Upper lobe of left lung (tissue), 6 donors: ENCODE data around the gene FOXA1. TPM values are rescaled to one million over a fixed set of nuclear protein-coding genes. Genes with fewer than 3 reads are reported as not detected.

Experiments
- ATAC-seq, 2 donors: fragments of 200-7000 bp; cut with Tn5 transposase; one replicate each; pipeline ENCODE4 v1.9.1; 2022; ENCODE audit warnings: mild to moderate bottlenecking in 2 of 2, moderate library complexity in 2 of 2; ENCODE audit not compliant: low FRiP score in 2 of 2
- DNase-seq, 2 donors: peaks; one replicate each; pipeline ENCODE4 v3.0.0-alpha.2; 2019 to 2020
- H3K27ac ChIP-seq, 4 donors: fragments of 200-600 bp; sonication (generic); one replicate each; pipeline ENCODE4 v1.5.1; 2016 to 2019
- H3K27me3 ChIP-seq, 4 donors: fragments of 200-600 bp; sonication (generic); one replicate each; pipeline ENCODE4 v1.5.1; 2017 to 2019
- H3K36me3 ChIP-seq, 4 donors: fragments of 200-600 bp; sonication (generic); one replicate each; pipeline ENCODE4 v1.5.1; 2016 to 2019
- H3K4me1 ChIP-seq, 4 donors: fragments of 200-600 bp; sonication (generic); one replicate each; pipeline ENCODE4 v1.5.1; 2018 to 2019
- H3K4me3 ChIP-seq, 4 donors: fragments of 200-600 bp; sonication (generic); one replicate each; pipeline ENCODE4 v1.5.1; 2017 to 2019; ENCODE audit warnings: mild to moderate bottlenecking in 2 of 4, moderate library complexity in 1 of 4
- H3K9me3 ChIP-seq, 4 donors: fragments of 200-600 bp; sonication (generic); one replicate each; pipeline ENCODE4 v1.5.1; 2018 to 2019
- EP300 ChIP-seq, 4 donors: sonication (generic); formaldehyde crosslinking; IDR thresholded peaks; one replicate each; pipeline ENCODE4 v1.5.1; 2017; ENCODE audit warnings: antibody characterized with exemption in 4 of 4, control low read depth in 2 of 4
- POLR2A ChIP-seq, 4 donors: fragments of 450-650 bp; IDR thresholded peaks; one replicate each; pipeline ENCODE4 v1.5.1; 2016 to 2017; ENCODE audit warnings: antibody characterized with exemption in 4 of 4, mild to moderate bottlenecking in 2 of 4
- POLR2AphosphoS5 ChIP-seq, 2 donors: sonication (generic); formaldehyde crosslinking; IDR thresholded peaks; one replicate each; pipeline ENCODE4 v1.5.1; 2017; ENCODE audit warnings: antibody characterized with exemption in 2 of 2
- WGBS, 2 donors: methylation state at CpG; one replicate each; pipeline ENCODE4 v1.1.5; 2017 to 2018; 5-methylcytosine and 5-hydroxymethylcytosine counted together
- total RNA-seq, 6 donors: library from RNA; depleted of rRNA in 4 of 6; stranded (reverse); fragments of >200 nt in 4 of 6; gene quantifications; one replicate each; pipeline versions ENCODE4 v1.1.0 to v1.2.1, GENCODE V29; 2016 to 2021
- TF ChIP-seq, protein P1 (sequence below), 6 experiments: fragments of 450-650 bp in 4 of 6; fragments of 200-600 bp in 2 of 6; sonication (generic) in 2 of 6; IDR thresholded peaks; one replicate each; pipeline ENCODE4 v1.5.1; 2016 to 2019; ENCODE audit warnings: antibody characterized with exemption in 6 of 6
- donor health status: DM: no; HTN: no; CAD: no; lungs with moderate emphysema.
- donor health status: DM: no; HTN: yes; CAD: no; lungs with severe emphysema.

The FOXA1 gene
- total RNA-seq, 6 donors from 2014 or later, result 25.1 to 69.2 (median 34.6) TPM

GRCh38 chr14:37580146-37580545, 14.9 kb downstream of the FOXA1 start:
- peaks cover 7 to 17% (median 14%) of the 10 kb centered on the region in 4 donors for H3K4me1 ChIP-seq

GRCh38 chr14:37579274-37579673, 15.8 kb downstream of the FOXA1 start:
- Histone ChIP-seq H3K4me1 (peaks cover 2 to 9% (median 8%) of the 10 kb centered on the region in 4 donors), H3K4me3 (no peak overlapping the region), H3K27me3 (peaks cover 0 to 11% (median 5%) of the 10 kb centered on the region in 4 donors), H3K9me3 (no peaks in the 10 kb centered on the region), H3K27ac (no peak overlapping the region), H3K36me3 (no peaks in the 10 kb centered on the region)
- TF ChIP-seq, protein P1, sequence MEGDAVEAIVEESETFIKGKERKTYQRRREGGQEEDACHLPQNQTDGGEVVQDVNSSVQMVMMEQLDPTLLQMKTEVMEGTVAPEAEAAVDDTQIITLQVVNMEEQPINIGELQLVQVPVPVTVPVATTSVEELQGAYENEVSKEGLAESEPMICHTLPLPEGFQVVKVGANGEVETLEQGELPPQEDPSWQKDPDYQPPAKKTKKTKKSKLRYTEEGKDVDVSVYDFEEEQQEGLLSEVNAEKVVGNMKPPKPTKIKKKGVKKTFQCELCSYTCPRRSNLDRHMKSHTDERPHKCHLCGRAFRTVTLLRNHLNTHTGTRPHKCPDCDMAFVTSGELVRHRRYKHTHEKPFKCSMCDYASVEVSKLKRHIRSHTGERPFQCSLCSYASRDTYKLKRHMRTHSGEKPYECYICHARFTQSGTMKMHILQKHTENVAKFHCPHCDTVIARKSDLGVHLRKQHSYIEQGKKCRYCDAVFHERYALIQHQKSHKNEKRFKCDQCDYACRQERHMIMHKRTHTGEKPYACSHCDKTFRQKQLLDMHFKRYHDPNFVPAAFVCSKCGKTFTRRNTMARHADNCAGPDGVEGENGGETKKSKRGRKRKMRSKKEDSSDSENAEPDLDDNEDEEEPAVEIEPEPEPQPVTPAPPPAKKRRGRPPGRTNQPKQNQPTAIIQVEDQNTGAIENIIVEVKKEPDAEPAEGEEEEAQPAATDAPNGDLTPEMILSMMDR (IDR thresholded peaks at IDR 0.05), result no peak
- TF ChIP-seq EP300 (IDR thresholded peaks at IDR 0.05), result no peak
- no peak for TF ChIP-seq POLR2A (IDR thresholded peaks at IDR 0.05)
- no peak for TF ChIP-seq POLR2AphosphoS5 (IDR thresholded peaks at IDR 0.05)
- ATAC-seq (no peak), DNase-seq (no peak)
- 46 to 51% methylated on average over 9 of the region's 9 CpGs for WGBS, 2 donors

More at GRCh38 chr14:37580146-37580545, 14.9 kb downstream of the FOXA1 start:
- Histone ChIP-seq H3K36me3 (no peaks in the 10 kb centered on the region), H3K4me3 (no peak overlapping the region), H3K27me3 (peaks cover 0 to 19% (median 8%) of the 10 kb centered on the region in 4 donors), H3K27ac (no peak overlapping the region), H3K9me3 (no peaks in the 10 kb centered on the region)
- ATAC-seq, result no peak
- no peak for DNase-seq
- WGBS, 2 donors, result 85 to 86% methylated on average over 2 of the region's 2 CpGs
- TF ChIP-seq POLR2AphosphoS5 (IDR thresholded peaks at IDR 0.05), result no peak
- TF ChIP-seq POLR2A (IDR thresholded peaks at IDR 0.05), result no peak
- no peak for TF ChIP-seq EP300 (IDR thresholded peaks at IDR 0.05)

DNA sequence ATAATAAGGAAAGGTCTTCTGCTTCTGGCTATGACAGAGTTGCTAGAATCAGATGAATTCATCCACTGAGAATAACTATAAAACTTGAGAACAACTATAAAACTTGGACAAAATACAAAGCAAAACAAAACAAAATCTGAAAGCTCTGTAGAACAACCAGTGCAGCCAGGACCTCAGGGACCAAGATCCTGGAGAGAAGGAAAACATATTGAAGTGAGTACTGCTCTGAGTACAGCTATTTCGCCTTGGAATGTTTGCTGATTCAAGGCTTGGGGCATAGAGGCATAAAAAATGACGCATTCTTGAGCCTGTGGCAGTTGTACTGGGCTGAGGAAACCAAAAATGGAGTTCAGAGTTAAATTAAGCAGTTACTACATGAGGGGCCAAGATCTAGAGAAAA, 21.7 kb downstream of the FOXA1 start:
- Histone ChIP-seq H3K9me3 (no peaks in the 10 kb centered on the region), H3K27me3 (no peaks in the 10 kb centered on the region), H3K27ac (no peak overlapping the region), H3K4me3 (no peak overlapping the region), H3K36me3 (no peaks in the 10 kb centered on the region), H3K4me1 (no peaks in the 10 kb centered on the region)
- TF ChIP-seq EP300 (IDR thresholded peaks at IDR 0.05) (no peak), POLR2AphosphoS5 (IDR thresholded peaks at IDR 0.05) (no peak), POLR2A (IDR thresholded peaks at IDR 0.05) (no peak)
- TF ChIP-seq, protein P1 (IDR thresholded peaks at IDR 0.05), result no peak
- WGBS, 2 donors, result 59 to 70% methylated on average over 2 of the region's 2 CpGs
- DNase-seq (no peak), ATAC-seq (no peak)

- H3K36me3 ChIP-seq, result no peaks in the 10 kb centered on the region
- no peak for TF ChIP-seq EP300 (IDR thresholded peaks at IDR 0.05)
- no peak for TF ChIP-seq POLR2A (IDR thresholded peaks at IDR 0.05)
- TF ChIP-seq, protein P1 (IDR thresholded peaks at IDR 0.05), result no peak
- no peak for TF ChIP-seq POLR2AphosphoS5 (IDR thresholded peaks at IDR 0.05)
- no peak for ATAC-seq
- H3K4me3 ChIP-seq, result no peak overlapping the region
- no peaks in the 10 kb centered on the region for H3K9me3 ChIP-seq
- H3K27me3 ChIP-seq, result no peaks in the 10 kb centered on the region
- H3K27ac ChIP-seq, result no peak overlapping the region
- H3K4me1 ChIP-seq, result peaks cover 0 to 6% (median 0%) of the 10 kb centered on the region in 4 donors
- DNase-seq, result no peak
- WGBS, 2 donors, result 86 to 90% methylated on average over 4 of the region's 4 CpGs
Observed at GRCh38 chr14:37571391-37571790, 23.7 kb downstream of the FOXA1 start.

GRCh38 chr14:37569729-37570128, 25.3 kb downstream of the FOXA1 start:
- DNase-seq, result no peak
- TF ChIP-seq, protein P1 (IDR thresholded peaks at IDR 0.05), result no peak
- TF ChIP-seq EP300 (IDR thresholded peaks at IDR 0.05), result no peak
- TF ChIP-seq POLR2A (IDR thresholded peaks at IDR 0.05), result no peak
- TF ChIP-seq POLR2AphosphoS5 (IDR thresholded peaks at IDR 0.05), result no peak

More at GRCh38 chr14:37569729-37570128, 25.3 kb downstream of the FOXA1 start:
- Histone ChIP-seq H3K36me3 (no peaks in the 10 kb centered on the region), H3K27ac (no peak overlapping the region), H3K4me1 (peaks cover 0 to 6% (median 0%) of the 10 kb centered on the region in 4 donors), H3K9me3 (no peaks in the 10 kb centered on the region), H3K27me3 (no peaks in the 10 kb centered on the region), H3K4me3 (no peak overlapping the region)
- 89 to 91% methylated on average over 7 of the region's 7 CpGs for WGBS, 2 donors
- ATAC-seq, result no peak
